Loucy (cell line): ENCODE data around the gene TRIM41.

Experiments used
- H2AFZ ChIP-seq: fragments of 200-600 bp; sonication (generic); 2 replicates; pipeline ENCODE4 v1.6.0; 2016; ENCODE audit warnings: antibody characterized with exemption, mild to moderate bottlenecking, low read length, moderate library complexity
- H3F3A ChIP-seq: fragments of 200-600 bp; 2 replicates; pipeline ENCODE4 v1.6.0; 2016; ENCODE audit warnings: antibody characterized with exemption, low read depth, mild to moderate bottlenecking
- H3K27me3 ChIP-seq: fragments of 200-600 bp; sonication (generic); 2 replicates; pipeline ENCODE4 v1.6.1; 2014; ENCODE audit warnings: low read length, mild to moderate bottlenecking; ENCODE audit not compliant: insufficient read depth, poor library complexity, severe bottlenecking
- H3K36me3 ChIP-seq: fragments of 200-600 bp; sonication (generic); 2 replicates; pipeline ENCODE4 v1.6.1; 2016; ENCODE audit warnings: low read length; ENCODE audit not compliant: insufficient read depth
- H3K4me1 ChIP-seq: fragments of 200-600 bp; sonication (generic); 2 replicates; pipeline ENCODE4 v1.5.1; 2014; ENCODE audit warnings: low read length, mild to moderate bottlenecking; ENCODE audit not compliant: insufficient read depth, poor library complexity, severe bottlenecking
- H3K4me2 ChIP-seq: fragments of 200-600 bp; sonication (generic); 2 replicates; pipeline ENCODE4 v1.6.0; 2014; ENCODE audit warnings: antibody characterized with exemption, low read length, low read depth, mild to moderate bottlenecking; ENCODE audit not compliant: poor library complexity, severe bottlenecking
- H3K4me3 ChIP-seq: fragments of 200-600 bp; sonication (generic); 2 replicates; pipeline ENCODE4 v1.5.1; 2014; ENCODE audit warnings: low read length, mild to moderate bottlenecking, mixed read lengths; ENCODE audit not compliant: poor library complexity, severe bottlenecking
- H3K79me2 ChIP-seq: fragments of 200-600 bp; sonication (generic); 2 replicates; pipeline ENCODE4 v1.6.1; 2014; ENCODE audit warnings: low read length; ENCODE audit not compliant: insufficient read depth
- H3K9ac ChIP-seq: fragments of 200-600 bp; sonication (generic); 2 replicates; pipeline ENCODE4 v1.6.0; 2014; ENCODE audit warnings: mild to moderate bottlenecking, low read depth, low read length, moderate library complexity; ENCODE audit not compliant: poor library complexity, severe bottlenecking
- H3K9me2 ChIP-seq: fragments of 200-600 bp; sonication (generic); replicated peaks from 2 replicates; pipeline ENCODE4 v1.6.1; 2016; ENCODE audit warnings: low read depth, low read length, mixed read lengths
- H3K9me3 ChIP-seq: fragments of 200-600 bp; sonication (generic); 2 replicates; pipeline ENCODE4 v1.6.1; 2014; ENCODE audit warnings: mild to moderate bottlenecking, antibody characterized with exemption, low read length, low read depth; ENCODE audit not compliant: insufficient read depth
- H4K20me1 ChIP-seq: fragments of 200-600 bp; sonication (generic); 2 replicates; pipeline ENCODE4 v1.6.0; 2014; ENCODE audit warnings: antibody characterized with exemption, low read length, mild to moderate bottlenecking; ENCODE audit not compliant: insufficient read depth, poor library complexity, severe bottlenecking
- CTCF ChIP-seq: fragments of 200-600 bp; sonication (generic); conservative IDR thresholded peaks from 2 replicates; pipeline ENCODE4 v1.5.1; 2014; ENCODE audit warnings: mild to moderate bottlenecking, antibody characterized with exemption, low read length
- EZH2phosphoT487 ChIP-seq: fragments of 200-600 bp; IDR thresholded peaks from 2 replicates; pipeline ENCODE4 v1.6.1; 2018; ENCODE audit warnings: antibody characterized with exemption, mild to moderate bottlenecking, moderate library complexity, borderline replicate concordance

Gene TRIM41

GRCh38 chr5:181223729-181224389 is 778 bp downstream of the TRIM41 start:
- Histone ChIP-seq H3K4me1 (peaks cover 12% of the 10 kb centered on the region), H2AFZ (peak overlapping the region; percentile 49; the same call in 1 of the 2 replicates), H3K4me3 (peak overlapping the region; percentile 96), H3K9me3 (no peaks in the 10 kb centered on the region), H3K27me3 (no peaks in the 10 kb centered on the region), H3F3A (peaks cover 5% of the 10 kb centered on the region; the same call in 1 of the 2 replicates), H3K36me3 (no peaks in the 10 kb centered on the region), H4K20me1 (no peaks in the 10 kb centered on the region), H3K9ac (peak overlapping the region; percentile 98), H3K9me2 (no peaks in the 10 kb centered on the region), H3K4me2 (peak overlapping the region; percentile 95), H3K79me2 (peaks cover 16% of the 10 kb centered on the region; the same call in 1 of the 2 replicates)
- TF ChIP-seq EZH2phosphoT487: no peak
- no peak for TF ChIP-seq CTCF

GRCh38 chr5:181224390-181225229 is 1.5 kb downstream of the TRIM41 start:
- no peaks in the 10 kb centered on the region for H3K27me3 ChIP-seq
- peaks cover 20% of the 10 kb centered on the region; the same call in 1 of the 2 replicates for H3K79me2 ChIP-seq
- peaks cover 5% of the 10 kb centered on the region; the same call in 1 of the 2 replicates for H3F3A ChIP-seq
- H3K9ac ChIP-seq: peak overlapping the region; percentile 98
- H3K9me2 ChIP-seq: no peaks in the 10 kb centered on the region
- H4K20me1 ChIP-seq: no peaks in the 10 kb centered on the region
- peak overlapping the region; percentile 49; the same call in 1 of the 2 replicates for H2AFZ ChIP-seq
- peak overlapping the region; percentile 96 for H3K4me3 ChIP-seq
- H3K36me3 ChIP-seq: no peaks in the 10 kb centered on the region
- H3K9me3 ChIP-seq: no peaks in the 10 kb centered on the region
- TF ChIP-seq CTCF (no peak), EZH2phosphoT487 (no peak)
- H3K4me2 ChIP-seq: peak overlapping the region; percentile 95
- peaks cover 17% of the 10 kb centered on the region for H3K4me1 ChIP-seq

- H4K20me1 ChIP-seq: no peaks in the 10 kb centered on the region
- peak overlapping the region; percentile 24 for H3K4me2 ChIP-seq
- H3K4me1 ChIP-seq: peaks cover 15% of the 10 kb centered on the region
- H3F3A ChIP-seq: no peaks in the 10 kb centered on the region
- H3K9me2 ChIP-seq: no peaks in the 10 kb centered on the region
- H2AFZ ChIP-seq: no peak overlapping the region
- H3K79me2 ChIP-seq: peaks cover 9% of the 10 kb centered on the region; the same call in 1 of the 2 replicates
- H3K36me3 ChIP-seq: no peaks in the 10 kb centered on the region
- H3K9ac ChIP-seq: no peak overlapping the region
- no peaks in the 10 kb centered on the region for H3K9me3 ChIP-seq
- no peaks in the 10 kb centered on the region for H3K27me3 ChIP-seq
- no peak overlapping the region for H3K4me3 ChIP-seq
- TF ChIP-seq EZH2phosphoT487 (no peak), CTCF (no peak)
Observed at GRCh38 chr5:181229996-181230395, 6.9 kb downstream of the TRIM41 start.
